Smooth muscle cell (in vitro differentiated cells): ENCODE measurements around the gene CYP2U1. TPM values are rescaled to one million over a fixed set of nuclear protein-coding genes. Genes with fewer than 3 reads are reported as not detected.
"Not testable (repeated sequence)": the region's sequence is repeated elsewhere in the genome, so short reads cannot be mapped to it uniquely, and the experiment has no call there.

Experiments used
- DNase-seq: peaks from one replicate; lab custom pipeline; 2025; ENCODE audit not compliant: unreplicated experiment; lab: John Stamatoyannopoulos, UW
- H2AFZ ChIP-seq: fragments of 200-600 bp; sonication (generic); 2 replicates; pipeline ENCODE4 v1.6.0; 2016; ENCODE audit warnings: antibody characterized with exemption, low read depth, mild to moderate bottlenecking
- H3F3A ChIP-seq: fragments of 200-600 bp; sonication (generic); 2 replicates; pipeline ENCODE4 v1.6.0; 2017; ENCODE audit warnings: antibody characterized with exemption, low read depth
- H3K27ac ChIP-seq: fragments of 200-600 bp; sonication (generic); 2 replicates; pipeline ENCODE4 v1.5.1; 2016; ENCODE audit warnings: low read depth, mild to moderate bottlenecking
- H3K27me3 ChIP-seq: fragments of 200-600 bp; sonication (generic); 2 replicates; pipeline ENCODE4 v1.6.1; 2016; ENCODE audit warnings: low read depth, mild to moderate bottlenecking
- H3K36me3 ChIP-seq: fragments of 200-600 bp; sonication (generic); 2 replicates; pipeline ENCODE4 v1.5.1; 2016; ENCODE audit warnings: low read depth
- H3K4me1 ChIP-seq: fragments of 200-600 bp; sonication (generic); 2 replicates; pipeline ENCODE4 v1.5.1; 2016; ENCODE audit warnings: low read depth
- H3K4me2 ChIP-seq: fragments of 200-600 bp; sonication (generic); 2 replicates; pipeline ENCODE4 v1.6.0; 2016; ENCODE audit warnings: mild to moderate bottlenecking
- H3K4me3 ChIP-seq: fragments of 200-600 bp; sonication (generic); 2 replicates; pipeline ENCODE4 v1.5.1; 2016; ENCODE audit warnings: mild to moderate bottlenecking
- H3K79me2 ChIP-seq: fragments of 200-600 bp; sonication (generic); 2 replicates; pipeline ENCODE4 v1.6.0; 2016; ENCODE audit warnings: low read depth, mild to moderate bottlenecking
- H3K9ac ChIP-seq: fragments of 200-600 bp; sonication (generic); 2 replicates; pipeline ENCODE4 v1.6.0; 2016; ENCODE audit warnings: low read depth
- H3K9me3 ChIP-seq: fragments of 200-600 bp; sonication (generic); replicated peaks from 2 replicates; pipeline ENCODE4 v1.5.1; 2016; ENCODE audit warnings: low read depth
- H4K20me1 ChIP-seq: fragments of 200-600 bp; sonication (generic); 2 replicates; pipeline ENCODE4 v1.6.0; 2016; ENCODE audit warnings: low read depth
- CTCF ChIP-seq: fragments of 200-600 bp; sonication (generic); IDR thresholded peaks from 2 replicates; pipeline ENCODE4 v1.5.1; 2017; ENCODE audit warnings: borderline replicate concordance, mild to moderate bottlenecking, antibody characterized with exemption; ENCODE audit not compliant: insufficient read depth, poor library complexity, severe bottlenecking
- WGBS: methylation state at CpG from one replicate; pipeline ENCODE4 v1.1.7; 2016; ENCODE audit warnings: low lambda C conversion rate; 5-methylcytosine and 5-hydroxymethylcytosine counted together
- polyA plus RNA-seq: library from polyadenylated mRNA; unstranded; fragments of >200 nt; fragmentation: Nextera tagmentation; extraction: Ambion mirVana; gene quantifications from 2 replicates; pipeline ENCODE4 v1.2.1, GENCODE V29; 2016
- total RNA-seq: library from RNA; depleted of rRNA; stranded (reverse); fragments of >200 nt; gene quantifications from 2 replicates; pipeline ENCODE4 v1.2.3, GENCODE V29; 2014

The CYP2U1 gene
- total and polyA plus RNA-seq, 2 experiments from 2014 or later: 1.9 to 4.4 TPM

GRCh38 chr4:107966903-107967302 is 35.6 kb downstream of the CYP2U1 start:
- Histone ChIP-seq H3K27me3 (peaks cover 6% of the 10 kb centered on the region), H3K79me2 (no peaks in the 10 kb centered on the region), H3K4me1 (no peaks in the 10 kb centered on the region), H3K4me3 (no peak overlapping the region), H3K27ac (no peak overlapping the region), H3K9ac (no peak overlapping the region), H3K36me3 (no peaks in the 10 kb centered on the region), H3K9me3 (no peaks in the 10 kb centered on the region), H4K20me1 (no peaks in the 10 kb centered on the region), H3F3A (no peaks in the 10 kb centered on the region), H3K4me2 (no peak overlapping the region), H2AFZ (no peak overlapping the region)
- WGBS: 81% methylated on average over 4 of the region's 4 CpGs
- DNase-seq: no peak
- TF ChIP-seq CTCF: no peak

- not testable (repeated sequence) for H3K4me1 ChIP-seq, DNase-seq, H3K9ac ChIP-seq
Measured at GRCh38 chr4:107967519-107967918, 36.2 kb downstream of the CYP2U1 start.

GRCh38 chr4:107967921-107968320 is 36.6 kb downstream of the CYP2U1 start:
- not testable (repeated sequence) for H3K4me3 ChIP-seq, H3K9me3 ChIP-seq, H3K27ac ChIP-seq, H3K27me3 ChIP-seq, H3K4me1 ChIP-seq, H3K4me2 ChIP-seq, H4K20me1 ChIP-seq, H3F3A ChIP-seq, H3K79me2 ChIP-seq, H3K36me3 ChIP-seq, DNase-seq, H2AFZ ChIP-seq, H3K9ac ChIP-seq
- WGBS: 96% methylated on average over 1 of the region's 1 CpG

More at GRCh38 chr4:107967519-107967918, 36.2 kb downstream of the CYP2U1 start:
- not testable (repeated sequence) for H3K79me2 ChIP-seq, H3K9me3 ChIP-seq, H2AFZ ChIP-seq, H3K27me3 ChIP-seq, H4K20me1 ChIP-seq, H3K4me2 ChIP-seq, H3F3A ChIP-seq, H3K4me3 ChIP-seq, H3K27ac ChIP-seq, H3K36me3 ChIP-seq

GRCh38 chr4:107970063-107970798 is 38.9 kb downstream of the CYP2U1 start:
- Histone ChIP-seq H4K20me1 (no peaks in the 10 kb centered on the region), H3K9ac (no peak overlapping the region), H3K4me1 (no peaks in the 10 kb centered on the region), H3K9me3 (no peaks in the 10 kb centered on the region), H3K27me3 (no peaks in the 10 kb centered on the region), H3F3A (no peaks in the 10 kb centered on the region), H3K27ac (no peak overlapping the region), H3K79me2 (no peaks in the 10 kb centered on the region), H3K4me2 (no peak overlapping the region), H3K4me3 (no peak overlapping the region), H3K36me3 (no peaks in the 10 kb centered on the region), H2AFZ (no peak overlapping the region)
- DNase-seq: no peak
- TF ChIP-seq CTCF: no peak
- WGBS: 91% methylated on average over 12 of the region's 12 CpGs

- H3K27me3 ChIP-seq: no peaks in the 10 kb centered on the region
- no peak overlapping the region for H3K4me3 ChIP-seq
- H3K9me3 ChIP-seq: no peaks in the 10 kb centered on the region
- H3K79me2 ChIP-seq: no peaks in the 10 kb centered on the region
- H3K4me1 ChIP-seq: no peaks in the 10 kb centered on the region
- H3F3A ChIP-seq: no peaks in the 10 kb centered on the region
- H3K27ac ChIP-seq: no peak overlapping the region
- H3K36me3 ChIP-seq: no peaks in the 10 kb centered on the region
- no peaks in the 10 kb centered on the region for H4K20me1 ChIP-seq
- H3K9ac ChIP-seq: no peak overlapping the region
- H2AFZ ChIP-seq: peak overlapping the region; percentile 16
- no peak for TF ChIP-seq CTCF
- DNase-seq: no peak
- H3K4me2 ChIP-seq: no peak overlapping the region
Measured at GRCh38 chr4:107972605-107973004, 41.3 kb downstream of the CYP2U1 start.
